ENCODE data around the gene NDUFB10. TPM values are rescaled to one million over a fixed set of nuclear protein-coding genes. Genes with fewer than 3 reads are reported as not detected.

NDUFB10 gene
- total and polyA plus RNA-seq, 2 donors: 71.2 to 308 TPM

DNA sequence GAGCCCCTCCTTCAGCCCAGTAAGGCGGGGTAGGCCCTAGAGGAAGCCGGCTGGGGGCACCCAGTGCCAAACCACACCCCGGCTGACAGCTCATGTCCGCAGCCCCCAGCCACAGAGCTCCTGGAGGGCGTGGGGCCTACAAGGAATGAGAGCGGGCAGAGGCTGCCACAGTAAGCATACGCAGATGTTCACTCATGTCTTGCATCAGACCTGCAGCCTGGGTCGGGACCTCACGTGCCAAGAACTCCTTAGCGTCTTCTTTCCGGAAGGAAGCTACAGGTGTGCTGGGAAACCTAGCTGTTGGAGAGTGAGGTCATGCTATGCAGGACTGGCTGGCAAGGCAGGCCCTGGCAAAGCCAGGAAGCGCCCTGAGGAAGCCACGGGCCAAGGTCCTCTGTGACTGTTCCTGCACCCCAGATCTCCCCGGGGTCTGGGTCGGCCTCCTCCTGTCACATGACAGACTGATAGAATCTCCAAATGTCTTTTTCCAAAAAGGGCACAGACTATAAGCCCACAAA lies 48.7 kb downstream of the NDUFB10 start:
- DNase-seq (ENCODE audit: extremely low spot score): no peak
- no peak overlapping the region for H3K4me3 ChIP-seq (ENCODE audit: low read depth, low read length)
- 54% methylated on average over 15 of the region's 15 CpGs for WGBS
- H3K36me3 ChIP-seq (ENCODE audit: insufficient read depth): no peaks in the 10 kb centered on the region
- no peak overlapping the region for H3K27ac ChIP-seq (ENCODE audit: low read depth)
- H3K4me1 ChIP-seq (ENCODE audit: insufficient read depth): no peaks in the 10 kb centered on the region

DNA sequence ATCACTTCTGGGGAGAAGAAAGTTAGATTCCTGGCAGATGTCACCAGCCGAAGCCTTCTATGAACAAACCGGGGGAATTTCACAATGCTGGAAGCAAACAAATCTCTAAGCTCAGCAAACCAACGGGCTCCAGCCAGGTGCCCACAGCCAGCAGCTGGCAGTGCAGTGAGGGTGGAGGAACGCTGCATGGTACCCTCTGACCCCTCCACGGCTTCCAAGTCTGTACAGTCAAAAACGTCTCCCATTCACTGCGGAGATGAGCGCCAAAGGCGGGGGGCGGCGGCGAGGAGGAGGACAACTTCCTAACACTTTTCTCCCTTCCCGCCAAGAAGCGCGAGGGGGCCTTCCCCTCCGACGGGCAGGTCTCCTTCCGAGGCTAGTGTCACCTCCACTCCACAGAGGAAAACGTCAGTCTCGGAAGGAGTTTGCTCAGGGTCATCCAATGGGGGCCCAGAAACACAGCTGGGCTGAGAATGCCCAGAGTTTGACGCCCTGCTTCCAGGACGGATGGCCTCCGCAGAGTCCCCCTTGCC lies 49.4 kb downstream of the NDUFB10 start:
- no peak overlapping the region for H3K27ac ChIP-seq (ENCODE audit: low read depth)
- DNase-seq (ENCODE audit: extremely low spot score): no peak
- peak overlapping the region; percentile 93 for H3K4me3 ChIP-seq (ENCODE audit: low read depth, low read length)
- no peaks in the 10 kb centered on the region for H3K36me3 ChIP-seq (ENCODE audit: insufficient read depth)
- no peaks in the 10 kb centered on the region for H3K4me1 ChIP-seq (ENCODE audit: insufficient read depth)
- 4% methylated on average over 23 of the region's 23 CpGs for WGBS

DNA sequence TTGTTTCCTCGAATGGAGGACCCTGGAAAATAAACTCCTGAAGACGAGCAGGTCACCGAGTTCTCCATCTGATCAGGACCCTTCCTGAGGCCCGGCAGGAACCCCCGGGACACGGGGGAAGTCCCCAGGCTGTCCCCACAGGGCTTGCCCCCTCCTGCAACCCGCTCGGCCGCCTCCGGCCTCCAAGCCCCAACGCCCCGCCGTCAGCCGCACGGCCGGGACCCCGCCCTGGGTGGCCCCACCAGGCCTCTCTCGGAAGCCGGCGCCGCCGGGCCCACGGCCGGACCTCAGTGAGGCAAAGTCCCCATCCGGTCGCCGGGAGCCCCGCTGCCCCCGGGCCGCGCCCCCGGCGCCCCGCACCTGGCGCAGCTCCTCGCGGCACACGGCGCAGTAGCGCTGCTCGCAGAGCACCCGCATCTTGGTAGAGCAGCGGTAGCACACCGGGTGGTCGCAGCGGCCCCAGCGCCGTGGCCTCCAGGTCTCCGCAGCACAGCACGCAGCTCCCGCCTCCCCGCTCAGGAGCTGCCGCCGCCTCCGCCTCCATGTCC lies 49.9 kb downstream of the NDUFB10 start:
- H3K27ac ChIP-seq (ENCODE audit: low read depth): peak overlapping the region; percentile 80
- no peaks in the 10 kb centered on the region for H3K4me1 ChIP-seq (ENCODE audit: insufficient read depth)
- no peaks in the 10 kb centered on the region for H3K36me3 ChIP-seq (ENCODE audit: insufficient read depth)
- no peak for DNase-seq (ENCODE audit: extremely low spot score)
- WGBS: under 1% methylated on average over 55 of the region's 55 CpGs
- H3K4me3 ChIP-seq (ENCODE audit: low read depth, low read length): peak overlapping the region; percentile 93

DNA sequence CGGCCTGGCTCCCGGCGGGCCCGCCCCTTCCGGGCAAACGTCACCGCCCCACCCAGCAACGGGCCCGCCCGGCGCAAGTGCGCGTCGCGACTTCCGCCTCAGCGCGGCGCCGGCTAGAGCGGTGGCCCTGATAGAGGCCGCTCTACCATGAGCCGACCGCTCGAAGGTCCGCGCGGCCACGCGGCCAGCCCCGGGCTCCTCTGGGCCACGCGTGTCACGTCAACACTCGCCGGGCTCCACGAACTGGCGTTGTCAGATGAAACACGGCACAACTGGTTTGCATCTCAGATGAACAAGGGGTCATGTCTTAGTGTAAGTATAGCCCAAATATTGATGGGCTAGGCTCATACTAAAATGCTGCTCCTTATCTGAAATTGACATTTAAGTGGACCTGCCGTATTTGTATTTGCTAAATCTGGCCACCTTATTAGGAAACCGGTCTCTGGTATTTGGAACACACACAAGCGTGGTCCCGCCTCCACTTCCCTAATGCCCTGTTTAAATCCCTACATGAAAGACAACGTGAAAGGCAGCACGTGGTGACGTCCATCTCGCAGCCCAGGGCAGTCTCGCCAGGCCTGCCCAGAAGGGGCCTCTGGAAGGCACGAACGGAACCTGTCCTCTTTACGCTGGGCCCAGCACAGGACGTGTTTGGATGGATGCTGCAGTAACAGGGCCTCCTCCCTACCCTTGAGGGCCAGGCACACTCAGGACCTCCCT lies 50.6 kb downstream of the NDUFB10 start, which contains the start of gene ZNF598:
Gene ZNF598 (minus strand): TSS at position 31 of the 720 bp plus-strand sequence.
- H3K36me3 ChIP-seq (ENCODE audit: insufficient read depth): no peaks in the 10 kb centered on the region
- DNase-seq (ENCODE audit: extremely low spot score): peak; percentile 41
- H3K4me1 ChIP-seq (ENCODE audit: insufficient read depth): no peaks in the 10 kb centered on the region
- H3K4me3 ChIP-seq (ENCODE audit: low read depth, low read length): peak within 1 kb of the TSS; percentile 93
- peak within 1 kb of the TSS; percentile 84 for H3K27ac ChIP-seq (ENCODE audit: low read depth)
- 1% methylated on average over 52 of the region's 52 CpGs for WGBS

Small RNA genes within 50 kb of the gene (small RNA-seq; reads per million reads assigned to genes)
- not detected for gene AC005363.2
- not detected for gene SNORA10
- gene SNORA64: not detected

Other genes starting within 250 kb of the NDUFB10 start
- gene NME3, start 188.0 kb upstream of the NDUFB10 start, total RNA-seq: 19.1 TPM
- gene NME3, start 188.0 kb upstream of the NDUFB10 start, polyA plus RNA-seq: 121 TPM
- gene EME2, start 186.7 kb upstream of the NDUFB10 start, total RNA-seq: 8.1 TPM
- gene EME2, start 186.7 kb upstream of the NDUFB10 start, polyA plus RNA-seq: 6.3 TPM
- 21.9 TPM for gene MRPS34, start 186.4 kb upstream of the NDUFB10 start, total RNA-seq
- 98.2 TPM for gene MRPS34, start 186.4 kb upstream of the NDUFB10 start, polyA plus RNA-seq
- gene SPSB3, start 177.0 kb upstream of the NDUFB10 start, total RNA-seq: 29.2 TPM
- 81.7 TPM for gene SPSB3, start 177.0 kb upstream of the NDUFB10 start, polyA plus RNA-seq
- gene NUBP2, start 176.6 kb upstream of the NDUFB10 start, total RNA-seq: 29.5 TPM
- 82.0 TPM for gene NUBP2, start 176.6 kb upstream of the NDUFB10 start, polyA plus RNA-seq
- 0.11 TPM for gene IGFALS, start 165.8 kb upstream of the NDUFB10 start, total RNA-seq
- 0.22 TPM for gene IGFALS, start 165.8 kb upstream of the NDUFB10 start, polyA plus RNA-seq
- 20.9 TPM for gene HAGH, start 132.7 kb upstream of the NDUFB10 start, total RNA-seq
- 96.0 TPM for gene HAGH, start 132.7 kb upstream of the NDUFB10 start, polyA plus RNA-seq
- 35.2 TPM for gene FAHD1, start 132.3 kb upstream of the NDUFB10 start, total RNA-seq
- gene FAHD1, start 132.3 kb upstream of the NDUFB10 start, polyA plus RNA-seq: 34.0 TPM
- gene MEIOB, start 87.4 kb upstream of the NDUFB10 start, total RNA-seq: not detected
- not detected for gene MEIOB, start 87.4 kb upstream of the NDUFB10 start, polyA plus RNA-seq
- 1.8 TPM for gene HS3ST6, start 41.1 kb upstream of the NDUFB10 start, total RNA-seq
- 1.6 TPM for gene HS3ST6, start 41.1 kb upstream of the NDUFB10 start, polyA plus RNA-seq
- 4.0 TPM for gene MSRB1, start 16.3 kb upstream of the NDUFB10 start, total RNA-seq
- gene MSRB1, start 16.3 kb upstream of the NDUFB10 start, polyA plus RNA-seq: 107 TPM
- 1.2 TPM for gene RPL3L, start 4.8 kb upstream of the NDUFB10 start, total RNA-seq
- not detected for gene RPL3L, start 4.8 kb upstream of the NDUFB10 start, polyA plus RNA-seq
- 888 TPM for gene RPS2, start 5.3 kb downstream of the NDUFB10 start, total RNA-seq
- 3,347 TPM for gene RPS2, start 5.3 kb downstream of the NDUFB10 start, polyA plus RNA-seq
- gene RNF151, start 7.3 kb downstream of the NDUFB10 start, total RNA-seq: not detected
- not detected for gene RNF151, start 7.3 kb downstream of the NDUFB10 start, polyA plus RNA-seq
- gene TBL3, start 12.5 kb downstream of the NDUFB10 start, total RNA-seq: 10.9 TPM
- 50.6 TPM for gene TBL3, start 12.5 kb downstream of the NDUFB10 start, polyA plus RNA-seq
- gene NOXO1, start 21.9 kb downstream of the NDUFB10 start, total RNA-seq: not detected
- 0.16 TPM for gene NOXO1, start 21.9 kb downstream of the NDUFB10 start, polyA plus RNA-seq
- 7.7 TPM for gene GFER, start 24.7 kb downstream of the NDUFB10 start, total RNA-seq
- gene GFER, start 24.7 kb downstream of the NDUFB10 start, polyA plus RNA-seq: 27.8 TPM
- gene SYNGR3, start 30.4 kb downstream of the NDUFB10 start, total RNA-seq: 2.0 TPM
- 1.8 TPM for gene SYNGR3, start 30.4 kb downstream of the NDUFB10 start, polyA plus RNA-seq
- gene ZNF598, start 50.3 kb downstream of the NDUFB10 start, total RNA-seq: 6.3 TPM
- gene ZNF598, start 50.3 kb downstream of the NDUFB10 start, polyA plus RNA-seq: 38.4 TPM
- not detected for gene NPW, start 60.2 kb downstream of the NDUFB10 start, total RNA-seq
- 0.08 TPM for gene NPW, start 60.2 kb downstream of the NDUFB10 start, polyA plus RNA-seq
- gene NHERF2, start 67.4 kb downstream of the NDUFB10 start, total RNA-seq: 25.9 TPM
- 111 TPM for gene NHERF2, start 67.4 kb downstream of the NDUFB10 start, polyA plus RNA-seq
- 13.7 TPM for gene NTHL1, start 88.3 kb downstream of the NDUFB10 start, total RNA-seq
- 28.5 TPM for gene NTHL1, start 88.3 kb downstream of the NDUFB10 start, polyA plus RNA-seq
- 50.2 TPM for gene TSC2, start 88.4 kb downstream of the NDUFB10 start, total RNA-seq
- gene TSC2, start 88.4 kb downstream of the NDUFB10 start, polyA plus RNA-seq: 55.9 TPM
- 79.5 TPM for gene PKD1, start 176.4 kb downstream of the NDUFB10 start, total RNA-seq
- 197 TPM for gene PKD1, start 176.4 kb downstream of the NDUFB10 start, polyA plus RNA-seq
- gene RAB26, start 189.1 kb downstream of the NDUFB10 start, total RNA-seq: 0.63 TPM
- 0.63 TPM for gene RAB26, start 189.1 kb downstream of the NDUFB10 start, polyA plus RNA-seq
- 21.9 TPM for gene TRAF7, start 196.2 kb downstream of the NDUFB10 start, total RNA-seq
- gene TRAF7, start 196.2 kb downstream of the NDUFB10 start, polyA plus RNA-seq: 57.0 TPM
- gene CASKIN1, start 237.1 kb downstream of the NDUFB10 start, total RNA-seq: 0.69 TPM
- gene CASKIN1, start 237.1 kb downstream of the NDUFB10 start, polyA plus RNA-seq: 0.48 TPM
- 9.3 TPM for gene MLST8, start 245.9 kb downstream of the NDUFB10 start, total RNA-seq
- 50.4 TPM for gene MLST8, start 245.9 kb downstream of the NDUFB10 start, polyA plus RNA-seq

Measured in urinary bladder (tissue), 4 donors.